Testis (tissue), 2 donors: ENCODE results near the gene ENTPD7.

ENCODE experiments used
- POLR2A ChIP-seq: fragments of 450-650 bp; IDR thresholded peaks from one replicate; pipeline ENCODE4 v1.6.1; 2017; ENCODE audit warnings: antibody characterized with exemption, mild to moderate bottlenecking, moderate library complexity
- TF ChIP-seq, protein P1 (sequence below), 3 experiments: fragments of 450-650 bp in 2 of 3; fragments of 200-600 bp in 1 of 3; sonication (generic) in 1 of 3; IDR thresholded peaks; one replicate each; pipeline ENCODE4 v1.5.1; 2016 to 2019; ENCODE audit warnings: antibody characterized with exemption in 3 of 3, mild to moderate bottlenecking in 2 of 3, moderate library complexity in 1 of 3

DNA sequence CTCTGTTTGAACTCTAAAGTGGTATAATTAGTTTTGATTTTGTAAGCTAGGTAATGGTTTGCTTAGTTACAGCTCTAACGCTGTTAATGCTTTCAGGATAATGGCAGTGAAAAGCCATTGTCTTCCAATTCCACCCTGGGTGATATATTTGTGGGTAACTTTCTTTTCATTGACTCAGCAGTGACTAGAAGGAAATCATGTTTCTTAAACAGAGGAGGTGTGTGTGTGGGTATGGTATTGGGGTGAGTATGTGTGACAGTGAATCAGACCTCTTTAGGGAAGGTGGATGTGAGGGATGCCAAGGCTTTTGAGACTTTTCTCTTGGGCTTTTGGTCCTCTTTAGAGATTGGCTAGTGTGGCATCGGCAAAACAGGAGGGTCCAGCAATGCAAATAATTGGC is 13.6 kb downstream of the ENTPD7 start:
- TF ChIP-seq, protein P1, sequence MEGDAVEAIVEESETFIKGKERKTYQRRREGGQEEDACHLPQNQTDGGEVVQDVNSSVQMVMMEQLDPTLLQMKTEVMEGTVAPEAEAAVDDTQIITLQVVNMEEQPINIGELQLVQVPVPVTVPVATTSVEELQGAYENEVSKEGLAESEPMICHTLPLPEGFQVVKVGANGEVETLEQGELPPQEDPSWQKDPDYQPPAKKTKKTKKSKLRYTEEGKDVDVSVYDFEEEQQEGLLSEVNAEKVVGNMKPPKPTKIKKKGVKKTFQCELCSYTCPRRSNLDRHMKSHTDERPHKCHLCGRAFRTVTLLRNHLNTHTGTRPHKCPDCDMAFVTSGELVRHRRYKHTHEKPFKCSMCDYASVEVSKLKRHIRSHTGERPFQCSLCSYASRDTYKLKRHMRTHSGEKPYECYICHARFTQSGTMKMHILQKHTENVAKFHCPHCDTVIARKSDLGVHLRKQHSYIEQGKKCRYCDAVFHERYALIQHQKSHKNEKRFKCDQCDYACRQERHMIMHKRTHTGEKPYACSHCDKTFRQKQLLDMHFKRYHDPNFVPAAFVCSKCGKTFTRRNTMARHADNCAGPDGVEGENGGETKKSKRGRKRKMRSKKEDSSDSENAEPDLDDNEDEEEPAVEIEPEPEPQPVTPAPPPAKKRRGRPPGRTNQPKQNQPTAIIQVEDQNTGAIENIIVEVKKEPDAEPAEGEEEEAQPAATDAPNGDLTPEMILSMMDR (IDR thresholded peaks at IDR 0.05), result no peak
- no peak for TF ChIP-seq POLR2A
